ENCODE results near the gene PDE6C.

Gene PDE6C

GRCh38 chr10:93612311-93612710 is at the start of gene PDE6C:
Gene PDE6C (plus strand): TSS chr10:93612537. CDS start chr10:93612726, 189 bp downstream.
- no peak for DNase-seq

GRCh38 chr10:93565446-93565845 is 46.9 kb upstream of the PDE6C start:
- no peak for DNase-seq

GRCh38 chr10:93566435-93567276 is 45.7 kb upstream of the PDE6C start, which contains the start of gene FFAR4:
Gene FFAR4 (plus strand): TSS chr10:93566665. CDS start chr10:93566721, 56 bp downstream.
- DNase-seq, result peak; percentile 71

DNA sequence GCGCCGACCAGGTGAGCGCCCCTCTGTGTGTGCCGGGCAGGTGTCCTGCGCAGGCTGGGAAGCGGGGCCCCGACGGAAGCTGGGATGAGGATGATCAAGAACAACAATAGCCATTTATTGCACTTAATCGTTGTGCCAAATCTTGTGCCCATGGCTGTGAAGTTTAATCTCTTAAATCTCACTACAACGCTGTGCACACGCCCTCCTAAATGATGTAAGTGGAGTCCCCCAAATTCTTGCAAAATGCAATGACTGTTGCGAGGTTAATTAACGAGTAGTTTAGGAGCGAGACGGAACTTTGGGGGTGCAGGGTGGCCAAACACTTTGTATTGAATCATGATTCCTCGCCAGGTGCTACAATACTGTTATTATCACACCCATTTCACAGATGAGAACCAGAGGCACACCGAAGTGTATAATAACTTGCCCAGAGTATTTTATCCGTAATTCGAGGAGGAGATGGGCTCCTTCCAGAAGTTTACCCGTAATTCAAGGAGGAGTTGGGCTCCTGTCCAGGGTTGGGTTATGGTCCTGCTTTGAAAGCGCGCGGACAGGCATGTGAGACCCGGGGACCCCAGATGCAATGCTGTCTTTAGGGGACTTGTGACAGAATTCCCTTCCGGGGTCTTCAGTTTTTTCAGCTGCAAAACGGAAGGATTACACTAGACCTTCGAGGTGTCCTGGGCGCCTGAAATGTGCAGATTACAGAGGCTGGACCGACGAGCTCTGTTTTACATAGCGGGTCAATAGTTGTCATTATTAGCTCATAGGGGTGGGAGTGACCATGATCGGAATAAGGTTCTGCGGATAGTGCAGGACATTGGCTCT is 44.8 kb upstream of the PDE6C start:
- no peak for DNase-seq

GRCh38 chr10:93568105-93568390 is 44.3 kb upstream of the PDE6C start:
- no peak for DNase-seq

- DNase-seq, result no peak
These were observed 42.0 kb upstream of the PDE6C start for GRCh38 chr10:93570383-93570782.

DNA sequence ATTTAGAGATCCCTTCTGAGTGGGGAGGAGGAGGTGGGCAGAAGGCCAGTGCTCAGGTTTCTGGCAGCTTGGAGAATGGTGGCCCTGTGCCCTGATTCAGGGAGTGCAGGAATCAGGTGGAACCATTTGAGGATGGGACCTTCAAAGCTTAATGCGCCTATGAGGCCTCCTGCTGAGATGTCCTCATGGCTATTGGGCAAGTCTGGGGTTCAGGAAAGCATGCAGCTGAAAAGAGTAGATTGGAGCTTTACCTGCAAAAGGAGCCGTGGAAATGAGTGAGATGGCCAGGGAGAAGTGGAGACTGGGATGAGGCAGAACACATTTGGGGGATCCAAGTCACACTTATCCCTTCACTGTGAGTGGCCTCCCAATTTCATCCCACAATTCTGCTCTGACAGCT is 39.7 kb upstream of the PDE6C start:
- DNase-seq, result no peak

DNA sequence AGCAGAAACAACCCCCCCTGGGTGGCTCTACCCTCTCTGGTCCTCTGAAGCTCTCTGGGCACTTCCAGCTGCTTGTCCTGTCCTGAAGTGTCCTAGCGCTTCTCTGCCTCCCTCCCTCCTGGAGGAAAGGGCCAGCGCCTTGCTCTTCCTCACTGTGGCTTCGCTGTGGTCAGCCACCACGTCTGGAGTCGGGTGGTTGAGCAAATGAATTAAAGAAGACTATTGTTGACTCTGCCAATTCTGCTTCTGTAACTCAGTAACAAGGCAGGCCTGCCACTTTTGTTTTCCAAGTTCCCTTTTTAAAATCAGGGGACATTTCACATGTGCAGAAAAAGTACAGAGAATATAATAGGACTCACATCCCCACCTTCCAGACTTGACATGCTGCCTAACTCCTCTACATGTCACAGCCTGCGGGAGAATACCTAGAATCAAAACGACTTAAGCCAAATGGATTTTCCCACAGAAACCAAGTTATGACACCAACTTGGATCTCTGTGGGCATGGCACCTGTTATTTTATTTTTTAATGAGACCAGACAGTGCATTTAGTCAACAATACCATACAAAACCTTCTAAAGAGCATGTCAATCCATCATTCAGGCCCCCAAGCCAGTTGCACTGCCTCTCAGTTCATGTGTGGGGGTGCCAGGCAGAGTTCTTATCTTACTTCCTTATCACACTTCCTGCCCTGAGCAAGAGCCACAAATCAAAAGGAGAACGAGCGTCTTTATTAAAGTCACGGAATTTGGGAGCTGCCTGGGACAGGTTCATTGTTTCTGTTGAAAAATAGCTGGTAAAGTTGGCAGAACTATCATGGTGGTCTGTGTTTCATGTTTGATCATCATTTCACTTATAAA is 39.1 kb upstream of the PDE6C start:
- no peak for DNase-seq

- no peak for DNase-seq
These were observed 38.4 kb upstream of the PDE6C start for GRCh38 chr10:93573924-93574323.

DNA sequence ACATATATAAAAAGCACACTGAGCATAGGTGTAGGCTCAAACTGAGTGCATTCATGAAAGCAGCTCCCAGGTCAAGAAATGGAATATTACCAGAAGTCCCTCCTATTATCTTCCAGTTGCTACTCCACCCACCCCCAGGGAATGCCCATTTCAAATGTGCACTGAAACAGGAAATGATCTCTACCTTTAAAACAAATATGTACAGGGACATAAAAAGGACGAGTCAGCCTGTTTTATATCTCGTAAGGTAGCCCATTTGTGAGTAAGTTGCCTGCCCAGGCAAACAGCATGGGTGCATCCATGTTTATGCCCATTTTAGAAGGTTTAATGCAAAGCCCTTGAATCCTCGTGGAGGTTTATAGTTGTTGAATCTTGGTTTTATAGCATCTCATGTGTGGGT is 35.4 kb upstream of the PDE6C start:
- DNase-seq, result no peak

DNA sequence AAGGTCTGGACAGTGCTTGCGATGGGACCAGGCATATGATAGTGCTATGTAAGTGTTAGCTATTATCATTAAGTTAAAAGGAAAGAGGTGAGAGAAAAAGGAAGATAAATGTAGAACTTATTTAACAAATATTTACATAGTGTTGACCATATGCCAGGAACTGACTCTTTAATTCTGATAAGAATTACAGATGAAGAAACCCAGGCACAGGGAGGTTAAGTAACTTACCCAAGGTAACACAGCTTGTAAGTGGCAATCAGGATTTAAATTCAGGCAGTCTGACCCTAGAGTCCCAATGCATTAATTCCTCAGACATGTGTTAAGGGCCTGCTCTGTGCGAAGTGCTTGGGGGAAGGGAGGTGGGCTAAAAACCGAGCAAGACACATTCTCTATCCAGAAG is 34.8 kb upstream of the PDE6C start:
- no peak for DNase-seq

GRCh38 chr10:93579089-93579488 is 33.2 kb upstream of the PDE6C start:
- peak; percentile 78 for DNase-seq

DNA sequence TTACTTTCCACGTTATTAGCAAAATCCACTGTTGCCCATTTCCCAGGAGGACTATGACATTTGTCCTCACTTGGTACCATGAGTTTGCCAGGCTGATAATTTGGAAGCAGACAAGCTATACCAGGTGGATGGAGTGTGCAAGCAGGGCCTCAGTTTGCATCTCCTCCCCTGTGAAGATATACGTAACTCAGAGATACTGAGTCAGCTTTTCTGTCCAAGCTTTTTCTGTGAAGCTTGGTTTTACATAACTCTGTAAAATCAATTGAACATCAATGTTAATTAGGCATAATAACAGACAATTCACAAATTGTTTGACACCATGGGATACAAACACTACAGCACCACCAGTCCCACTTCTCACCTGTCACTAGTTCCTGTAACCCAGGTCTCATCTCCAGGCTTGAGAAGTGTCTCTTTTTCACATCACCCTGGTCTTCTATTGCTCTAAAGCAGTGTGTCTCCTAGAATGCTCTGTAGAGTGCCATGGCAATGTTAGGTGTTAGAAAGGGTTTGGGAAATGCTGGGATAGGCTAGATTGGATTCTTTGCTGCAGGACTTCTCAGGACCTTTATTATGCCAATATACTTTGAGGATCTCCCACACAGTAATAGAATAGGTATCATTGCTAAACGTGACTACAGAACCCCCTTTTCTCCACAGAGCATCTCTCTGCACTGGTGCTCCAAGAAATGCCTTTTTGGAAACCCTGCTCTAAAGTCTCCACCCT is 32.2 kb upstream of the PDE6C start:
- no peak for DNase-seq

DNA sequence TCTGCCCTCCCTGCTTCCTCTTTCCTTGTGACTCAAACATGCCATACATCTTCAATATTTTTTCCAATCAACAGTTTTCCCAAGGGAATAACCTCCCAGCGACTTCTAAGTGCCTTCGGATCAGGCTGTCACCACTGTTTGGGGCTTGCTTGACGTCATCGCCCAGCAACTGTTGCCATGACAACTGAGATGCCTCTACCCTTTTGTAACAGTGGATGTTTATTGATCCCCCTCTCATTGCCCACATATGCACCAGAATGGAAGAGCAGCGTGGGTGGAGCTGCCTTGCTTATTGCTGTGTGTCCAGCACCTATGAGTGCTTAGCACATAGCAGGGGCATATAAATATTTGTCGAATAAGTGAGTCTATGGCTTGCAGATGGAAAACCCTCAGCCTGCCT is 31.5 kb upstream of the PDE6C start:
- DNase-seq, result peak; percentile 68

DNA sequence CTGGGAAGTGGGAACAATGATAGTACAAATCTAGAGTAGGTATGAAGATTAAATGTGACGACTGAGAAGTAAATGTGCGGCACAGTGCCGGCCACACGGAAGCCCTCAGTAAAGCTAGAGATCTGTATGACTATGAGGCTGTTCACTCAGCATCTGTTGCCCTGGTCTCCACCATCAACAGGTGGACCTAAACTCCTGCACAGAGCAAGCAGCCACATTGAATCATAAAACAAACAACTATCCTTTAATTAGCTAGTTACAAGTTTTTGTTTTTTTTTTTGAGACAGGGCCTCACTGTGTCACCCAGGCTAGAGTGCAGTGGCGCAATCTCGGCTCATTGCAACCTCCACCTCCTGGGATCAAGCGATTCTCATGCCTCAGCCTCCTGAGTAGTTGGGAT is 27.9 kb upstream of the PDE6C start:
- DNase-seq, result no peak

GRCh38 chr10:93589648-93590562 is 22.4 kb upstream of the PDE6C start:
- peak; percentile 31 for DNase-seq

- DNase-seq, result peak; percentile 17
These were observed 21.7 kb upstream of the PDE6C start for GRCh38 chr10:93590638-93591037.

DNA sequence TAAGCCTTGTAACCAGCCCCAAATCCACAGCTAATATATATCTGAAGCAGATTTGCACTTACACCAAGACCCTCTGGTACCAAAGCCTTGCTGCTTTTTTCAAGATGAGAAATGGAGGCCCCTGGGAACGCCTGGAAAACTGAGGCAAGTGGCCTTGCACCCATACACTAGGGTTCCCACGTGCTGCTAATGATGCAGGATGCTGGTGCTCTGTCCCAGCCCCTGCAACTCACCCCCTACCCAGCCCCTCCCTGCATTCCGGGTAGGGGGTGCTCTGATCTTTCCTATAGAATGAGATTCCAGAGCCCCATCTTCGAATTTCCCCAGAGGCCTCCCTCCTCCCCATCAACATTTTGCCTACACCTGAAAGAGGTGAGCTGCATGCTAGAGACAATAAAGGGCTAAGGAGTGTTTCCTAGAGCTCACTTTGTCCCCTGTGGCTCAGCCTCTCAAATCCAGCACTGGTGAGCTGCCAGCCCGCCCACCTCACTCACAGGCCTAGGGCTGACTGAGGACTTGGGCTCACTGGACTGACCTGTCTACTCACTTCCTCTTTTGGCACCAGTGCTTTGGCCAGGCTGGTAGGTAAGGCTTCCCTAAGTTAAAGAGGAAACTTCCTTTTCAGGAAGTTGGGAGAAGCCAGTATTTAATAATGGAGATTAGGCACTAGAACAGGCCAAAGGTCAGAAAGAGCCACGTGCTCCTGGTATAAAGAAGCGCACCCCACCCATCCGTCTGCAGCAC is 21.1 kb upstream of the PDE6C start:
- no peak for DNase-seq

DNA sequence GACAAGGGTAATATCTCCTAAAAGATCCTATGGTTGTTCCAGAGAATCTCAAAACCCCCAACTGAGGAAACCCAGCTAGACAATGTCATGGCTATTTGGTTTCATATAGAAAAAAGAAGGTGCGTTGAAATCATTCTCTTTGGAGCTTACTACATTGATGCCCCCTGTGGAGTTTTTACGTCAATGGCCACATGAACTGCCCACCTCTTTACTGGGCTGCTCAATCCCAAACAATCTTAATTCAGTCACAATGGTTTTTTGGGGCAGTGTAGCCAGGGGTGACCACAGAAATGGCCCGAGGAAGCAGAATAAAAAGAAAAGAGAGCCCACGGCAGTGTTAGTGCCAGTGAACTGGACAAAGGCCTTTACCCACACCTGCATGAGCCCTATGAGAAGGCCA is 19.1 kb upstream of the PDE6C start:
- no peak for DNase-seq

DNA sequence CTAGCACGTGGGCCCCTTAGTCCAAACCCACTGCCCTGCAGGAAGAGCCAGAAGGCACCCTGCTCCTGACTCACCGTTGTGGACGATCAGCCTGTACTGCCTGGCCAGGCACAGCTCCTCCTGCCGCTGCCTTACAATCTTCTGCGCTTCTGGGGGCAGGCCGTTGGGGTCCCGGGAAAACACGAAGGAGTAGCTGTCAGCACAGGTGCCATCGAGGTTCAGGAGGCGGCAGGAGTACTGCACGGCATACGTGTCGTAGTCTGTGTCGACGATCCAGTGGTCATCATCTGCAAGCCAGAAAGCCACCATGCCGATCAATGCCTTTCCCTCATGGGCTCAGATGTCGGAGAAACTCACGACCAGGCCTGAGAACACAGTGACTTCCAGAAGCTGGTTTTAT is 18.6 kb upstream of the PDE6C start:
- DNase-seq, result no peak

DNA sequence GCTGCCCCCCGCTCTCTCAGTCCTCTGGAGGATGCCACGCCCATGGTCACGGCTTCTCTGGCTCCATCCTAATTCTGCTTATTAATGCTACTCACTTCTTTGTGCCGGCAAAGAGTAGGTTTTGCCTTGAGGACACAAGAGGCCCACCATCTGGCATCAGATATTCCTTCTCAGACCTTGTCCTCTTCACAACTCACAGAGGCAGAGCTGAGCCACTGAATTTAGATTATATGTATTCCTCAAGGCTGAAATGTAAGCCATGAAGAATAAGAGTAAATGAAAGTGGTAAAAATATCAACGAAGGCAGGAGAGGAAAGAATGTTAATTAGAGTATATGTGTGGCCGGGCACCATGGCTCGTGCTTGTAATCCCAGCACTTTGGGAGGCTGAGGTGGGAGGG is 17.8 kb upstream of the PDE6C start:
- DNase-seq, result no peak

Measured in islet precursor cell (in vitro differentiated cells).